ENCODE data around the gene ELF1. TPM values are rescaled to one million over a fixed set of nuclear protein-coding genes. Genes with fewer than 3 reads are reported as not detected.

ELF1 gene
- total and polyA plus RNA-seq, 2 of the 4 experiments (the other 2 are of a cell fraction): 25.4 to 27.6 TPM

GRCh38 chr13:41004875-41005693 lies 14.0 kb downstream of the ELF1 start:
- Histone ChIP-seq H3K79me1 (ENCODE audit: low read depth in 1 of 2, low read length in 2 of 2) (peaks cover 12 to 55% of the 10 kb centered on the region in 2 experiments; a peak in 3 of 4 replicates), H3K4me1 (ENCODE audit: control insufficient read depth, insufficient read depth, low read length) (peaks cover 4% of the 10 kb centered on the region), H4K8ac (ENCODE audit: low read depth in 2 of 2, low read length in 2 of 2) (0 out of 4 replicates have a peak overlapping the region, but pooled peaks of 1 of the 2 experiments have one; percentile 10), H3K27me3 (ENCODE audit: control insufficient read depth, insufficient read depth, low read length) (no peaks in the 10 kb centered on the region), H3K14ac (replicated peaks; ENCODE audit: low read depth, low read length) (no peak overlapping the region), H2AK5ac (ENCODE audit: low read depth, low read length) (no peak overlapping the region), H3K4me3 (ENCODE audit: insufficient read depth, low read depth, low read length) (no peak overlapping the region), H3K56ac (ENCODE audit: extremely low read depth, insufficient read depth, low read length) (no peak overlapping the region), H3K23ac (ENCODE audit: low read depth, low read length) (0 out of 2 replicates have a peak overlapping the region, but pooled peaks have one; percentile 5), H2BK5ac (ENCODE audit: low read depth, low read length, poor library complexity, severe bottlenecking) (no peak overlapping the region), H4K5ac (ENCODE audit: low read depth, low read length) (no peak overlapping the region), H4K20me1 (ENCODE audit: insufficient read depth, low read length) (peaks cover 49% of the 10 kb centered on the region), H3K36me3 (ENCODE audit: control insufficient read depth, insufficient read depth, low read length) (no peaks in the 10 kb centered on the region), H2AK9ac (replicated peaks; ENCODE audit: low read depth, low read length, poor library complexity) (no peak overlapping the region), H2AFZ (replicated peaks; ENCODE audit: low read length, poor library complexity) (no peak overlapping the region), H2BK15ac (ENCODE audit: low read depth, low read length) (no peak overlapping the region), H3K4ac (ENCODE audit: low read depth, low read length) (no peak overlapping the region), H3K4me2 (ENCODE audit: low read depth, low read length) (peak overlapping the region; percentile 49; the same call in 1 of the 2 replicates), H3K9ac (ENCODE audit: low read depth, low read length) (no peak overlapping the region), H3K9me1 (ENCODE audit: insufficient read depth, low read length) (peaks cover 8% of the 10 kb centered on the region), H3K9me3 (ENCODE audit: control insufficient read depth, insufficient read depth, low read length) (no peaks in the 10 kb centered on the region), H2BK120ac (ENCODE audit: low read depth, low read length) (no peak overlapping the region), H3K18ac (ENCODE audit: low read depth, low read length) (peak overlapping the region; percentile 50; the same call in 1 of the 2 replicates), H4K91ac (ENCODE audit: insufficient read depth, low read depth, low read length) (no peak overlapping the region), H3K27ac (ENCODE audit: insufficient read depth, low read length) (no peak overlapping the region), H2BK20ac (ENCODE audit: low read depth, low read length) (no peak overlapping the region)
- BruUV-seq (replicated peaks): no TSS peak
- WGBS, 2 experiments (ENCODE audit: extremely low coverage in 2 of 2, insufficient read length in 1 of 2): no CpG with 5 or more reads among the region's 4 CpGs
- ChIA-PET CTCF (no interaction called here), POLR2A (ENCODE audit: unreplicated experiment) (no interaction called here)
- dilution Hi-C loops (cut with HindIII; ENCODE audit: low sequenced_read_pairs, unreplicated experiment) (no loop called here), intact Hi-C loops (cut with micrococcal nuclease) (no loop called here), in situ Hi-C loops (cut with MboI; ENCODE audit: low sequenced_read_pairs) (no loop called here)
- ATAC-seq (ENCODE audit: low read depth) (no peak), DNase-seq (no peak)
- TF ChIP-seq RFX5 (IDR thresholded peaks at IDR 0.05; ENCODE audit: low read depth, low read length) (no peak), POLR2A (IDR thresholded peaks at IDR 0.05; ENCODE audit: low read depth, low read length) (no peak)
